ENCODE results near the gene PRRT1B. TPM values are rescaled to one million over a fixed set of nuclear protein-coding genes. Genes with fewer than 3 reads are reported as not detected.

The PRRT1B gene
- total RNA-seq, 2 donors from 2014 or later, result 2.0 to 4.5 TPM

GRCh38 chr9:131607591-131607990 is 62.3 kb downstream of the PRRT1B start:
- DNase-seq, result no peak
- H3K27ac ChIP-seq, result no peak overlapping the region
- no peaks in the 10 kb centered on the region for H3K4me1 ChIP-seq
- TF ChIP-seq, protein P1, sequence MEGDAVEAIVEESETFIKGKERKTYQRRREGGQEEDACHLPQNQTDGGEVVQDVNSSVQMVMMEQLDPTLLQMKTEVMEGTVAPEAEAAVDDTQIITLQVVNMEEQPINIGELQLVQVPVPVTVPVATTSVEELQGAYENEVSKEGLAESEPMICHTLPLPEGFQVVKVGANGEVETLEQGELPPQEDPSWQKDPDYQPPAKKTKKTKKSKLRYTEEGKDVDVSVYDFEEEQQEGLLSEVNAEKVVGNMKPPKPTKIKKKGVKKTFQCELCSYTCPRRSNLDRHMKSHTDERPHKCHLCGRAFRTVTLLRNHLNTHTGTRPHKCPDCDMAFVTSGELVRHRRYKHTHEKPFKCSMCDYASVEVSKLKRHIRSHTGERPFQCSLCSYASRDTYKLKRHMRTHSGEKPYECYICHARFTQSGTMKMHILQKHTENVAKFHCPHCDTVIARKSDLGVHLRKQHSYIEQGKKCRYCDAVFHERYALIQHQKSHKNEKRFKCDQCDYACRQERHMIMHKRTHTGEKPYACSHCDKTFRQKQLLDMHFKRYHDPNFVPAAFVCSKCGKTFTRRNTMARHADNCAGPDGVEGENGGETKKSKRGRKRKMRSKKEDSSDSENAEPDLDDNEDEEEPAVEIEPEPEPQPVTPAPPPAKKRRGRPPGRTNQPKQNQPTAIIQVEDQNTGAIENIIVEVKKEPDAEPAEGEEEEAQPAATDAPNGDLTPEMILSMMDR (IDR thresholded peaks at IDR 0.05), result no peak
- H3K9me3 ChIP-seq, result no peaks in the 10 kb centered on the region
- no peak overlapping the region for H3K4me3 ChIP-seq
- H3K36me3 ChIP-seq, result no peaks in the 10 kb centered on the region
- H3K9ac ChIP-seq (ENCODE audit: low read depth in 2 of 2, low read length in 2 of 2), result peak overlapping the region in 1 of 2 donors; percentile 41
- H3K27me3 ChIP-seq, result no peaks in the 10 kb centered on the region
- intact Hi-C loops (cut with DNase I), result no loop called here

GRCh38 chr9:131608493-131609037 is 63.2 kb downstream of the PRRT1B start:
- Histone ChIP-seq H3K27me3 (no peaks in the 10 kb centered on the region), H3K27ac (peak overlapping the region; percentile 1), H3K9me3 (no peaks in the 10 kb centered on the region), H3K4me1 (no peaks in the 10 kb centered on the region), H3K4me3 (no peak overlapping the region), H3K36me3 (no peaks in the 10 kb centered on the region), H3K9ac (ENCODE audit: low read depth in 2 of 2, low read length in 2 of 2) (no peak overlapping the region)
- intact Hi-C loops (cut with DNase I), result no loop called here
- DNase-seq, result no peak
- TF ChIP-seq, protein P1 (IDR thresholded peaks at IDR 0.05), result no peak

Other genes starting within 250 kb of the PRRT1B start
- gene PRRC2B, start 151.4 kb upstream of the PRRT1B start, total RNA-seq, result 100 to 1,000 TPM; 127 to 131 TPM
- gene POMT1, start 42.6 kb upstream of the PRRT1B start, total RNA-seq, result 10 to 100 TPM; 24.0 to 28.8 TPM
- gene UCK1, start 14.3 kb upstream of the PRRT1B start, total RNA-seq, result 10 to 100 TPM; 20.2 to 29.3 TPM
- gene RAPGEF1, start 194.6 kb downstream of the PRRT1B start, total RNA-seq, result 10 to 100 TPM; 47.2 to 58.6 TPM